Occipital lobe (tissue), 2 donors: Measurements from ENCODE around the gene BACH2. TPM values are rescaled to one million over a fixed set of nuclear protein-coding genes. Genes with fewer than 3 reads are reported as not detected.
"Not testable (repeated sequence)": the region's sequence is repeated elsewhere in the genome, so short reads cannot be mapped to it uniquely, and the experiment has no call there.

Experiments used
- DNase-seq: peaks from one replicate; lab custom pipeline; 2025; lab: John Stamatoyannopoulos, UW
- total RNA-seq: library from RNA; depleted of rRNA; stranded (reverse); fragments of >200 nt; gene quantifications from one replicate; pipeline ENCODE4 v1.2.3, GENCODE V29; 2014

Gene BACH2
- total RNA-seq, 1 donor from 2014 or later, result 65.4 TPM

GRCh38 chr6:90127595-90127994, 169.0 kb downstream of the BACH2 start:
- no peak for DNase-seq

GRCh38 chr6:90126839-90127238, 169.8 kb downstream of the BACH2 start:
- DNase-seq, result no peak

DNA sequence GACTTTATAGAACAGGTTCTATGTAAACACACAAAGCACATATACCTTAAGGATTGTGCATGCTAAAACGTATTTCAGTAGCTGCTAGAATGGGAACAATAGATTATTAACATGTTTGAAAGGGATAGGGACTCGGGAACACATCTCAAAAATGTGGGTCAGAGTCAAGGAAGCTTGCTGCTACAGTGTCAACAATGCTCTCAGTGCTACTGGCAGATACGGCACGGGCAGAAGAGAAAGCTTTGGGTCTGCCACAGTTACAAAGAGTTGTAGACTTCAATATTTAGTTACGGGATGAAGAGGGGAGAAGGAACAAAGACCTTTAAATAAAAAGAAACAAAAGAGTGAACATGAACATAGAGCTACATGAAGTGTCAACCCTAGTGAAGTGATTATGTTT, 170.5 kb downstream of the BACH2 start:
- no peak for DNase-seq

GRCh38 chr6:90124874-90125510, 171.7 kb downstream of the BACH2 start:
- no peak for DNase-seq

DNA sequence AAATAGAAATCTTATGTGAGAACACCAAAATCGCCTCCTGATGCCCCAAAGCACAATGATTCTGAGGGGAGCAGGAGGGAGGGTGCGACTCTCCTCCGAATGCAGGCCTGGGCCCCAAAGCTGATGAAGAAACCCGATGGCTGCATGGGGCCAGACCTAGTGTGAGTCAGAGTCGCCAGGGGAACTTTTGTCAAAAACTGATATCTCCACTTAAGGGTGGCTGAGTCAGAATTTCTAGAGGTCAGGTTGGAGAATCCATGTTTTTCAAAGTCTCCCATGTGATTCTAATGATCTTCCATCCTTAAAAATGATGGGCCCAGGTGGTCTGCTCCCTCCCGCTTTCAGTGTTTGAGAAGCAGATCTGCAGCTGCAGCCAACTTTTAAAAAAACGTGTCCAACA, 172.8 kb downstream of the BACH2 start:
- DNase-seq, result no peak

DNA sequence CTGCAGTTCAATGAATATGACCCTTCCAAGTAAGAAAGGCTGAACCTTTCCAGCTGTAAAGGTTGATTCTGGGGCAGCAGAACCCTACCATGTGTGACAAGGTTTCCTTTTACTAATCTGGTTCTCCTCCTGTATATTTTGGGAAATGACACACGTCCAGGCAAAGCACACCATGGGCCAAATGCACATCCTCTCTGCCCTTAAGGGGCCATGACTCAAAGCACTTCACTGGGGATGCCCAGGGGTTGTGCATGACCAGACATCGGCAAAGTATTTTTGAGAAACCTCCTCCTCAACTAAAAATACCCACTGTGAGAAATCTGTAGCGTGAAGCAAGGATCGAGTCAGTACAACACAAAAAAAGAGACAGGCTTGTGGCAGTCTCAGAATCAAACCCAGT, 174.7 kb downstream of the BACH2 start:
- DNase-seq, result no peak

GRCh38 chr6:90120327-90120726, 176.3 kb downstream of the BACH2 start:
- no peak for DNase-seq

DNA sequence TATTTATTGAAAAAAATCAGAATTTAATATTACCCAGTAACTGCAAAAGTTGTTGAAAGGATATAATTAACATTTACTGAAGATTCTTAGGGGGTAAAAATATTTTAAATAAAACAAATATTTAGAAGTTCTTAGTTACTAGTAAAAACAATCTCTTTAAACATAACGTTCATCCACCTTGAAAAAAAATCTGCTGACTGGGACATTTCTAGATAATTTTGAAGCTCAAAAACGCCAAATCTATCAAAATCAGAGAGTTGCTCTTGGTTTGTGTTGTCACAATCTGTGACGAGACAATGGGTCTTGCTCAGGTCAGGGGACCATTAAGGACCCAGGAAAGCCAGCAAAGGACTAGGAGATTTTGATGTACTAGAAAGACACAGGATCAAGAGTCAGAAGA, 177.0 kb downstream of the BACH2 start:
- DNase-seq, result no peak

- DNase-seq, result no peak
These were observed 178.1 kb downstream of the BACH2 start for GRCh38 chr6:90118581-90118980.

DNA sequence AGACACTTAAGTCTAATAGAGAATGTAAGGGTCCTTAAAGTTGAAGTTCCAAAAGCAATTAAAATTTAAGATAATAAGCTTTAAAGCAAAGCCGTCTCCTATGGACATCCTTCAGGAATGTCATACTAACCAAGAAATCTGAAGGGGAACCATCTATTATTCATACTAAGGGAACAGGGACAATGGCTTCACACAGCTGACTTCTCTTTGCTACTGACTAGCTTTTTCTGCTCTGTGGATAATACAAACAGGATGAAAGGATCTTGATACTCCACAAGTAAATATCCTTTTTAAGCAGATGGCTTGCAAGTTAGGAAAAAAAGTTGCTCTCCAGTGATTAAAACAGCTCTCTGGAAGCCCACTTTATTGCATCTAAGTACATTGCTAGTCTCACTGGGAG, 178.6 kb downstream of the BACH2 start:
- DNase-seq, result no peak

- not testable (repeated sequence) for DNase-seq
These were observed 180.5 kb downstream of the BACH2 start for GRCh38 chr6:90116126-90116525.

DNA sequence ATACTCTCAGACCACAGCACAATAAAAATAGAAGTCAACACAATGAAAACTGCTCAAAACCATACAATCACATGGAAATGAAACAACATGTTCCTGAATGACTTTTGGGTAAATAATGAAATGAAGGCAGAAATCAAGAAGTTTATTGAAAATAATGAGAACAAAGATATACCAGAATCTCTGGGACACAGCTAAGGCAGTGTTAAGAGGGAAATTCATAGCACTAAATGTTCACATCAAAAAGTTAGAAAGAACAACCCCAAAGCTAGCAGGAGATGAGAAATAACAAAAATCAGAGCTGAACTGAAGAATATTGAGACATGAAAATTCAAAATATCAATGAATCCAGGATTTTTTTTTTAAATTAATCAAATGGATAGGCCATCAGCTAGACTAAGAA, 183.3 kb downstream of the BACH2 start:
- no peak for DNase-seq

GRCh38 chr6:90111387-90111786, 185.3 kb downstream of the BACH2 start:
- DNase-seq, result no peak

DNA sequence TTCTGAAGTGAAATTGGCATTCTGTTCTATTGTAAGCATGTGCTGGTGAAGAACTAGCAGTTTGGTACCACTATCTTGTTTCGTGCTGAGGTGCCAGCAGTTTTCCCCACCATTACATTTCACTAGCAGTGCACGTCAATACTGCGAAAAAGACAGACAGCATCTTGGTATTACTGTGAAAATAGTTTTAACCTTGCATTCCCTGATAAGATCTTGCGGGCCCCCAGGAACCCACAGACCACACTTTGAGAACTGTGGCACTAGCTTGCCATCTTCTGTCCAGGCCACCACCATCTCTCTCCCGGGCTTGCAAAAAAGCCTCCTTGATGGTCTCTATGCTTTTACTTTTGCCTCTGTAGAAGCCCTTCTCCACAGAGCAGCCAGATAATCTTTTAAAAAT, 185.7 kb downstream of the BACH2 start:
- DNase-seq, result no peak

DNA sequence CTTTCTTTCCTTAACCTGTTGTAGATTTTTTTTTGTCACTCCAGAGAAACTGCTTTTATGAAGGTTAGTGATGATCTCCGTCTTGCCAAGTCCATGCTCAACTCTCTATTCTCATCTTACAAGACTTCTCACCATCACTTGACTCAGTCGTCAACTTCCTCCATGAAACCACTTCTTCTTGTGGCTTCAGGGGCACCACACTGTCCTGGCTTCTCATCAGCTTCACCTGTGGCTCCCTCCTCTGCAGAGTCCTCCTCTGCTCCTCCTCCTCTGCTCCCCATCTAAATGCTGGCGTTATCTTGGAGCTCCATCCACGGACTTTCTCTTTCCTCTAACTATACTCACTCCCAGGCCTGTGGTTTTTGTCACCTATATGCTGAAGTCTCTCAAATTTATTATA, 187.5 kb downstream of the BACH2 start:
- no peak for DNase-seq

GRCh38 chr6:90107771-90108282, 188.8 kb downstream of the BACH2 start:
- DNase-seq, result no peak

DNA sequence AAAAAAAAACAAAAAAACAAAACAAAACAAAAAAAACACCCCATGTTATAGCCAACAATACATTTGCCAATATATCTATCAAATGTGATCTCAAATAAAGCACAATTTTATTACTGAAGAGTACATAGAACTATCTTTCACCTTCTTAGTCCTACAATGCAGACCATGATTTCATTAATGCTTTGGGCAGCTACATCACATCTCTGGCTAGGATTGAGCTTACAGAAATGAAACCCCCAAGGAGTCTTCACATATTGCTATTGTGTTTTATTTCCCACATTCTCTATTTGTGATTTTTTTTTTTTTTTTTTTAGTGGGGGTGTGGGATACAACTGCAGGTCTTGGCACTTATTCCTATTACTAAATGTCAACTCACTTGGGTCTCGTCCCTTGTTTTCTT, 189.3 kb downstream of the BACH2 start:
- DNase-seq, result no peak

DNA sequence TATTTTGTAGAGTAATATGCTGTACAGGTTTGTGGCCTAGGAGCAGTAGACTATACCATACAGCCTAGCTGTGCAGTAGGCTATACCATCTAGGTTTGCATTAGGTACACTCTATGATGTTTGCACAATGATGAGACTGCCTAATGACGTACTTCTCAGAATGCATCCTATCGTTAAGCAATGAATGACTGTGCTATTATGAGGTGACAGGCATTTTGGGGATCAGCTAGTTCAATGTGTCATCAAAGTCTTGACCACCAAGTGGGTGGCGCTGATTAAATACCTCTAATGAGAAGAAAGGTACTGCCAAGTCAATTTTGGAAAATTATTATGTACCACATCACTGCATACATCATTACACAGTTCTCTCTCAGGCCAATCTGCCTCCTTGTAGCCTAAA, 190.2 kb downstream of the BACH2 start:
- no peak for DNase-seq

DNA sequence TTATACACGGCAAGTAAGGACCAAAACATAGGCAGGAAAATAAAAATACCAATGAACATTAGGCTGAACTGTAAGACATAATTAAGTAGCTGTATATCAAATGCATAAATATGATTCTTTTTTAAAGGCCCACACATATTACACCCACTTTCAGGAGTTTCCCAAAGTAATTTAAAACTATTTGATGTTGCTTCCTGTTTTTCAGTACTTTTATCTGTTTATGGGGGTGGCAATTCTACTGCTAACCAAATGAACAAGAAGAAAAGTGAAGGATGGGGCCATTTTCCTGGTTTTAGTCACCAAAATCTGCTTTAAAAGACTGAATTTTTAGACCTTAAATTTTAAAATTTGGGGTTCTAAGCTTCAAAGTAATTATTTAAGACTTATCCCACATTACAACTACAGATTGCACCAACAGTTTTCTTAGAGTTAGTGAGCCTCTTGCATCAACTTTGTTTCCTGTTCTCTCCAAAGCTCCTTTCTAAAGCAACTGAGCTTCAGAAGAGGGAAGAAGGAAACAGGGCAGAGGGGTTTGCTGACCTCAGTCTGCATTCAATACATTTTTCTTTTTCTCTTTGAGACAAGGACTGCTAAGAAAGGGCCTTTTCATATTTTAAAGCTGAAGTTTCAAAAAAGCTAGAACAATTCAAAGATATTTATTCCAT, 191.0 kb downstream of the BACH2 start:
- no peak for DNase-seq

GRCh38 chr6:90103056-90103800, 193.4 kb downstream of the BACH2 start:
- DNase-seq, result no peak

GRCh38 chr6:90101403-90101802, 195.2 kb downstream of the BACH2 start:
- DNase-seq, result no peak

DNA sequence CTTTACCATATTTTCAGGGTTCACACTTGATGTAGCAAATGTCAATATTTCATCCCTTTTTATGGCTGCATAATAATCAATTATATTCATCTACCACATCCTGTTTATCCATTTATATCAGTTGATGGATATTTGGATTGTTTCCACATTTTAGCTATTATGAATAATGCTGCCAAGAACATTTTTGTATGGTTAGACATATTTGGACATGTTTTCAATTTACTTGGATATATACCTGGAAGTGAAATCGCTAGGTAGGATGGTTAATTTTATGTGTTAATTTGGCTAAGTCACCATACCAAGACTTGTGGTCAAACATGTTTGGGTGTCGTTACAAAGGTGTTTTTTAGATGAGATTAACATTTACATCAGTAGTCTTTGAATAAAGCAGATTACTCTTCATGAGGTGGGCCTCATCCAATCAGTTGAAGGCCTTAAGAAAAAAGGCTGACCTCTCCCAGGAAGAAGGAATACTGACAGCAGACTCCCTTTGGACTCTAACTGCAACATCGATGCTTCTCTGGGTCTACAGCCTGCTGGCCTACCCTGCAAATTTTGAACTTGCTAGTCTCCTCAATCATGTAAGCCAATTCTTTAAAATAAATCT, 196.5 kb downstream of the BACH2 start:
- no peak for DNase-seq
